ENCODE measurements around the gene TTN. TPM values are rescaled to one million over a fixed set of nuclear protein-coding genes. Genes with fewer than 3 reads are reported as not detected.

Gene TTN
- total and polyA plus RNA-seq, 2 of the 4 experiments (the other 2 are of a cell fraction): 0.02 to 0.18 TPM

GRCh38 chr2:178499640-178500039, 307.6 kb downstream of the TTN start:
- Histone ChIP-seq H3K27me3 (ENCODE audit: control insufficient read depth, insufficient read depth, low read length) (no peaks in the 10 kb centered on the region), H2BK120ac (ENCODE audit: low read depth, low read length) (no peak overlapping the region), H3K4me1 (ENCODE audit: control insufficient read depth, insufficient read depth, low read length) (no peaks in the 10 kb centered on the region), H3K4ac (ENCODE audit: low read depth, low read length) (no peak overlapping the region), H2BK15ac (ENCODE audit: low read depth, low read length) (no peak overlapping the region), H3K9ac (ENCODE audit: low read depth, low read length) (no peak overlapping the region), H3K23ac (ENCODE audit: low read depth, low read length) (no peak overlapping the region), H3K36me3 (ENCODE audit: control insufficient read depth, insufficient read depth, low read length) (peaks cover 23% of the 10 kb centered on the region), H3K18ac (ENCODE audit: low read depth, low read length) (no peak overlapping the region), H2AFZ (replicated peaks; ENCODE audit: low read length, poor library complexity) (no peak overlapping the region), H2BK20ac (ENCODE audit: low read depth, low read length) (no peak overlapping the region), H4K5ac (ENCODE audit: low read depth, low read length) (no peak overlapping the region), H4K20me1 (ENCODE audit: insufficient read depth, low read length) (no peaks in the 10 kb centered on the region), H2BK5ac (ENCODE audit: low read depth, low read length, poor library complexity, severe bottlenecking) (no peak overlapping the region), H2AK5ac (ENCODE audit: low read depth, low read length) (no peak overlapping the region), H3K4me3 (ENCODE audit: insufficient read depth, low read depth, low read length) (no peak overlapping the region), H3K4me2 (ENCODE audit: low read depth, low read length) (no peak overlapping the region), H3K14ac (replicated peaks; ENCODE audit: low read depth, low read length) (no peak overlapping the region), H3K56ac (ENCODE audit: extremely low read depth, insufficient read depth, low read length) (no peak overlapping the region), H3K9me3 (ENCODE audit: control insufficient read depth, insufficient read depth, low read length) (no peaks in the 10 kb centered on the region), H2AK9ac (replicated peaks; ENCODE audit: low read depth, low read length, poor library complexity) (no peak overlapping the region), H3K9me1 (ENCODE audit: insufficient read depth, low read length) (no peaks in the 10 kb centered on the region), H3K27ac (ENCODE audit: insufficient read depth, low read length) (no peak overlapping the region), H4K8ac (ENCODE audit: low read depth in 2 of 2, low read length in 2 of 2) (no peak overlapping the region), H3K79me1 (ENCODE audit: low read depth in 1 of 2, low read length in 2 of 2) (peaks cover under 1 to 3% of the 10 kb centered on the region in 2 experiments; a peak in 1 of 4 replicates), H4K91ac (ENCODE audit: insufficient read depth, low read depth, low read length) (no peak overlapping the region)
- POLR2A ChIA-PET (ENCODE audit: unreplicated experiment): no interaction called here
- dilution Hi-C loops (cut with HindIII; ENCODE audit: low sequenced_read_pairs, unreplicated experiment) (no loop called here), in situ Hi-C loops (cut with MboI; ENCODE audit: low sequenced_read_pairs) (no loop called here), intact Hi-C loops (cut with micrococcal nuclease) (no loop called here)
- ATAC-seq (ENCODE audit: low read depth) (no peak), DNase-seq (no peak)
- no peak for TF ChIP-seq USF2 (IDR thresholded peaks at IDR 0.05; ENCODE audit: low read depth, low read length)
- no peak for TF ChIP-seq CHD1 (IDR thresholded peaks at IDR 0.05; ENCODE audit: low read depth, low read length)
- no peak for TF ChIP-seq BHLHE40 (IDR thresholded peaks at IDR 0.05; ENCODE audit: low read depth, low read length)
- TF ChIP-seq POLR2A (IDR thresholded peaks at IDR 0.05; ENCODE audit: low read depth, low read length): no peak
- TF ChIP-seq MAZ (IDR thresholded peaks at IDR 0.05; ENCODE audit: borderline replicate concordance, low read depth, low read length): no peak
- TF ChIP-seq NFE2L2 (IDR thresholded peaks at IDR 0.05; ENCODE audit: low read depth, low read length): no peak
- no peak for TF ChIP-seq RCOR1 (IDR thresholded peaks at IDR 0.05; ENCODE audit: insufficient replicate concordance, low read length)
- no peak for TF ChIP-seq FOS (IDR thresholded peaks at IDR 0.05; ENCODE audit: low read depth, low read length)
- no peak for TF ChIP-seq CEBPB (IDR thresholded peaks at IDR 0.05; ENCODE audit: low read depth, low read length)
- no peak for TF ChIP-seq CTCF (conservative IDR thresholded peaks at IDR 0.05; ENCODE audit: low read depth, low read length)
- TF ChIP-seq ELK1 (IDR thresholded peaks at IDR 0.05; ENCODE audit: borderline replicate concordance, low read depth, low read length): no peak
- TF ChIP-seq RFX5 (IDR thresholded peaks at IDR 0.05; ENCODE audit: low read depth, low read length): no peak
- TF ChIP-seq RAD21 (IDR thresholded peaks at IDR 0.05; ENCODE audit: low read length): no peak
- no peak for TF ChIP-seq MXI1 (IDR thresholded peaks at IDR 0.05; ENCODE audit: borderline replicate concordance, low read depth, low read length)
- no peak for TF ChIP-seq MAFK (IDR thresholded peaks at IDR 0.05; ENCODE audit: low read depth, low read length)
- TF ChIP-seq SMC3 (IDR thresholded peaks at IDR 0.05; ENCODE audit: low read depth, low read length): no peak
- CTCF ChIA-PET: no interaction called here
- WGBS, 2 experiments (ENCODE audit: extremely low coverage in 2 of 2, insufficient read length in 1 of 2): no CpG with 5 or more reads among the region's 3 CpGs
- BruUV-seq (replicated peaks): no TSS peak

Data from IMR-90 (cell line).